GM12878 (cell line): ENCODE data around the gene ATXN1.

ENCODE experiments used
- POLR2AphosphoS5 ChIP-seq: IDR thresholded peaks from 2 replicates; pipeline ENCODE4 v1.6.1; 2011; ENCODE audit warnings: mild to moderate bottlenecking, low read length, inconsistent platforms
- TBL1XR1 ChIP-seq: IDR thresholded peaks from 2 replicates; pipeline ENCODE4 v1.6.1; 2012; ENCODE audit warnings: low read depth, low read length, improper control_type of control experiment
- YY1 ChIP-seq: IDR thresholded peaks from 2 replicates; pipeline ENCODE4 v1.6.1; 2011; ENCODE audit warnings: low read depth, mild to moderate bottlenecking, low read length
- TF ChIP-seq, protein P1 (sequence below), 3 experiments: IDR thresholded peaks in 2 of 3; conservative IDR thresholded peaks in 1 of 3; 2 replicates each; pipeline ENCODE4 v1.5.1; 2011; ENCODE audit warnings: low read depth in 3 of 3, low read length in 3 of 3, mild to moderate bottlenecking in 3 of 3, control low read depth in 2 of 3, moderate library complexity in 2 of 3, inconsistent platforms in 1 of 3, mixed read lengths in 1 of 3; ENCODE audit not compliant: control insufficient read depth in 2 of 3, insufficient read depth in 1 of 3; ENCODE audit errors: extremely low read depth in 1 of 3
- TF ChIP-seq, protein P2 (sequence below): IDR thresholded peaks from 2 replicates; pipeline ENCODE4 v1.6.1; 2011; ENCODE audit warnings: borderline replicate concordance, low read depth, mild to moderate bottlenecking, moderate library complexity, mixed read lengths, low read length; ENCODE audit not compliant: insufficient read depth; ENCODE audit errors: extremely low read length

DNA sequence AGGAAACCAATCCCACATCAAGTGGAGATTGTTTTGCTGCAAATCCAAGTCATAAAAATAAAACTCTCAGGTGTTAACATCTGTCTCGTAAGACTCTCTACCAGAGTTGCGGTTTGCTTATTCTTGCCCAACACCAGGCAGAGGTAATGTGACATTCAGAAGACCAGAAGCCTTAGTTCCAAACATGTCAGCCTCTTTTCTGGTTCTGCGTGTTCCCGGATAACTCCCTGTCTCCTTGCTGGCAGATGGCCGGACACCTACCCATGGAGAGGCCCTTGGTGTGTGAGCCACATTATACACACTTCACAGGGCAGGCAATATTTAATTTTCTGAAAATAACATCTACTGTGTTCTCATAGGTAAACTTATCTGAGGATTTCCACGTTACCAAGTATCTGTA is 449.5 kb downstream of the ATXN1 start:
- TF ChIP-seq POLR2AphosphoS5, result no peak
- TF ChIP-seq YY1, result no peak
- TF ChIP-seq TBL1XR1, result no peak
- TF ChIP-seq, protein P1, sequence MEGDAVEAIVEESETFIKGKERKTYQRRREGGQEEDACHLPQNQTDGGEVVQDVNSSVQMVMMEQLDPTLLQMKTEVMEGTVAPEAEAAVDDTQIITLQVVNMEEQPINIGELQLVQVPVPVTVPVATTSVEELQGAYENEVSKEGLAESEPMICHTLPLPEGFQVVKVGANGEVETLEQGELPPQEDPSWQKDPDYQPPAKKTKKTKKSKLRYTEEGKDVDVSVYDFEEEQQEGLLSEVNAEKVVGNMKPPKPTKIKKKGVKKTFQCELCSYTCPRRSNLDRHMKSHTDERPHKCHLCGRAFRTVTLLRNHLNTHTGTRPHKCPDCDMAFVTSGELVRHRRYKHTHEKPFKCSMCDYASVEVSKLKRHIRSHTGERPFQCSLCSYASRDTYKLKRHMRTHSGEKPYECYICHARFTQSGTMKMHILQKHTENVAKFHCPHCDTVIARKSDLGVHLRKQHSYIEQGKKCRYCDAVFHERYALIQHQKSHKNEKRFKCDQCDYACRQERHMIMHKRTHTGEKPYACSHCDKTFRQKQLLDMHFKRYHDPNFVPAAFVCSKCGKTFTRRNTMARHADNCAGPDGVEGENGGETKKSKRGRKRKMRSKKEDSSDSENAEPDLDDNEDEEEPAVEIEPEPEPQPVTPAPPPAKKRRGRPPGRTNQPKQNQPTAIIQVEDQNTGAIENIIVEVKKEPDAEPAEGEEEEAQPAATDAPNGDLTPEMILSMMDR (IDR thresholded peaks at IDR 0.05 in 2 of 3, conservative IDR thresholded peaks at IDR 0.05 in 1 of 3; ENCODE audit: control insufficient read depth in 2 of 3, extremely low read depth in 1 of 3, insufficient read depth in 1 of 3, low read depth in 3 of 3, low read length in 3 of 3), result no peak
- TF ChIP-seq, protein P2, sequence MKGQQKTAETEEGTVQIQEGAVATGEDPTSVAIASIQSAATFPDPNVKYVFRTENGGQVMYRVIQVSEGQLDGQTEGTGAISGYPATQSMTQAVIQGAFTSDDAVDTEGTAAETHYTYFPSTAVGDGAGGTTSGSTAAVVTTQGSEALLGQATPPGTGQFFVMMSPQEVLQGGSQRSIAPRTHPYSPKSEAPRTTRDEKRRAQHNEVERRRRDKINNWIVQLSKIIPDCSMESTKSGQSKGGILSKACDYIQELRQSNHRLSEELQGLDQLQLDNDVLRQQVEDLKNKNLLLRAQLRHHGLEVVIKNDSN, result no peak
